Stimulated activated CD4-positive, alpha-beta T cell treated with anti-CD3 and anti-CD28 coated beads, Interleukin-15, amount 100 ng/mL, for 24 hours (primary cell): Measurements from ENCODE around the gene CALY.

Experiments
- DNase-seq: peaks from one replicate; pipeline ENCODE4 v3.0.0-alpha.2; 2020

Gene CALY

GRCh38 chr10:133309100-133309719 is 27.5 kb downstream of the CALY start:
- peak; percentile 91 for DNase-seq

- DNase-seq = peak; percentile 91
Observed at GRCh38 chr10:133308421-133309099, 28.1 kb downstream of the CALY start, which contains the start of the genes TUBGCP2 and ZNF511. TSS of gene TUBGCP2 (minus strand) at chr10:133308872. CDS start at chr10:133302941, 5,931 bp downstream. TSS of gene ZNF511 (plus strand) at chr10:133308914. CDS start at chr10:133308944, 30 bp downstream.

- DNase-seq = peak; percentile 90
Observed at GRCh38 chr10:133307776-133308420, 28.8 kb downstream of the CALY start.

- no peak for DNase-seq
Observed at GRCh38 chr10:133306941-133307379, 29.7 kb downstream of the CALY start.

- no peak for DNase-seq
Observed at GRCh38 chr10:133306097-133306476, 30.6 kb downstream of the CALY start.

- no peak for DNase-seq
Observed at GRCh38 chr10:133303206-133303605, 33.5 kb downstream of the CALY start.

- DNase-seq = no peak
Observed at GRCh38 chr10:133302230-133302629, 34.5 kb downstream of the CALY start.

- no peak for DNase-seq
Observed at GRCh38 chr10:133299738-133300137, 37.0 kb downstream of the CALY start.

- DNase-seq = no peak
Observed at GRCh38 chr10:133299224-133299623, 37.5 kb downstream of the CALY start.

- no peak for DNase-seq
Observed at GRCh38 chr10:133298466-133298865, 38.2 kb downstream of the CALY start.

GRCh38 chr10:133297504-133297903 is 39.2 kb downstream of the CALY start:
- DNase-seq = no peak

GRCh38 chr10:133295426-133296320 is 41.0 kb downstream of the CALY start:
- DNase-seq = no peak

GRCh38 chr10:133294189-133294588 is 42.5 kb downstream of the CALY start:
- no peak for DNase-seq

- no peak for DNase-seq
Observed at GRCh38 chr10:133293810-133294119, 42.9 kb downstream of the CALY start.

GRCh38 chr10:133292919-133293809 is 43.5 kb downstream of the CALY start:
- peak; percentile 41 for DNase-seq

- no peak for DNase-seq
Observed at GRCh38 chr10:133289761-133290160, 46.9 kb downstream of the CALY start.

- DNase-seq = no peak
Observed at GRCh38 chr10:133287832-133288500, 48.7 kb downstream of the CALY start.

- DNase-seq = no peak
Observed at GRCh38 chr10:133286366-133286765, 50.3 kb downstream of the CALY start.

GRCh38 chr10:133285217-133285616 is 51.5 kb downstream of the CALY start:
- no peak for DNase-seq

- no peak for DNase-seq
Observed at GRCh38 chr10:133283931-133284330, 52.8 kb downstream of the CALY start.

GRCh38 chr10:133282846-133283390 is 53.8 kb downstream of the CALY start:
- no peak for DNase-seq
